22Rv1 (cell line): ENCODE results near the gene UNC13C.

ENCODE experiments used
- ZFX ChIP-seq: fragments of 450-650 bp; IDR thresholded peaks from 2 replicates; pipeline ENCODE4 v1.6.1; 2017; ENCODE audit warnings: antibody characterized with exemption, borderline replicate concordance
- TF ChIP-seq, protein P1 (sequence below): fragments of 450-650 bp; IDR thresholded peaks from 2 replicates; pipeline ENCODE4 v1.5.1; 2017; ENCODE audit warnings: mild to moderate bottlenecking

GRCh38 chr15:53976844-53977392 is 1.3 kb upstream of the UNC13C start:
- no peak for TF ChIP-seq ZFX
- TF ChIP-seq, protein P1, sequence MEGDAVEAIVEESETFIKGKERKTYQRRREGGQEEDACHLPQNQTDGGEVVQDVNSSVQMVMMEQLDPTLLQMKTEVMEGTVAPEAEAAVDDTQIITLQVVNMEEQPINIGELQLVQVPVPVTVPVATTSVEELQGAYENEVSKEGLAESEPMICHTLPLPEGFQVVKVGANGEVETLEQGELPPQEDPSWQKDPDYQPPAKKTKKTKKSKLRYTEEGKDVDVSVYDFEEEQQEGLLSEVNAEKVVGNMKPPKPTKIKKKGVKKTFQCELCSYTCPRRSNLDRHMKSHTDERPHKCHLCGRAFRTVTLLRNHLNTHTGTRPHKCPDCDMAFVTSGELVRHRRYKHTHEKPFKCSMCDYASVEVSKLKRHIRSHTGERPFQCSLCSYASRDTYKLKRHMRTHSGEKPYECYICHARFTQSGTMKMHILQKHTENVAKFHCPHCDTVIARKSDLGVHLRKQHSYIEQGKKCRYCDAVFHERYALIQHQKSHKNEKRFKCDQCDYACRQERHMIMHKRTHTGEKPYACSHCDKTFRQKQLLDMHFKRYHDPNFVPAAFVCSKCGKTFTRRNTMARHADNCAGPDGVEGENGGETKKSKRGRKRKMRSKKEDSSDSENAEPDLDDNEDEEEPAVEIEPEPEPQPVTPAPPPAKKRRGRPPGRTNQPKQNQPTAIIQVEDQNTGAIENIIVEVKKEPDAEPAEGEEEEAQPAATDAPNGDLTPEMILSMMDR: peak; percentile 74
